ENCODE results near the gene FIBP.
"Not testable (repeated sequence)": the region's sequence is repeated elsewhere in the genome, so short reads cannot be mapped to it uniquely, and the experiment has no call there.

Gene FIBP

GRCh38 chr11:65859812-65860277, 28.4 kb downstream of the FIBP start:
- DNase-seq (ENCODE audit: low read depth): no peak

GRCh38 chr11:65859095-65859811, 29.0 kb downstream of the FIBP start:
- DNase-seq (ENCODE audit: low read depth): peak; percentile 98

GRCh38 chr11:65858681-65859087, 29.6 kb downstream of the FIBP start:
- DNase-seq (ENCODE audit: low read depth): peak; percentile 44

GRCh38 chr11:65857853-65858680, 30.2 kb downstream of the FIBP start, which contains the start of gene CFL1:
CFL1 (minus strand) TSS chr11:65858180; CDS start chr11:65858099, 81 bp downstream.
- peak; percentile 98 for DNase-seq (ENCODE audit: low read depth)

- DNase-seq (ENCODE audit: low read depth): no peak
Observed at GRCh38 chr11:65857500-65857852, 30.8 kb downstream of the FIBP start.

- DNase-seq (ENCODE audit: low read depth): peak; percentile 74
Observed at GRCh38 chr11:65856689-65857499, 31.4 kb downstream of the FIBP start.

GRCh38 chr11:65855927-65856363, 32.3 kb downstream of the FIBP start:
- no peak for DNase-seq (ENCODE audit: low read depth)

GRCh38 chr11:65854852-65855837, 33.1 kb downstream of the FIBP start:
- no peak for DNase-seq (ENCODE audit: low read depth)

- DNase-seq (ENCODE audit: low read depth): no peak
Observed at GRCh38 chr11:65854161-65854592, 34.1 kb downstream of the FIBP start.

- DNase-seq (ENCODE audit: low read depth): no peak
Observed at GRCh38 chr11:65853246-65853979, 34.9 kb downstream of the FIBP start.

- no peak for DNase-seq (ENCODE audit: low read depth)
Observed at GRCh38 chr11:65852508-65853245, 35.6 kb downstream of the FIBP start.

GRCh38 chr11:65851811-65852507, 36.3 kb downstream of the FIBP start:
- no peak for DNase-seq (ENCODE audit: low read depth)

- peak; percentile 46 for DNase-seq (ENCODE audit: low read depth)
Observed at GRCh38 chr11:65851083-65851579, 37.1 kb downstream of the FIBP start.

- DNase-seq (ENCODE audit: low read depth): no peak
Observed at GRCh38 chr11:65850217-65851082, 37.8 kb downstream of the FIBP start.

- DNase-seq (ENCODE audit: low read depth): no peak
Observed at GRCh38 chr11:65849771-65850216, 38.5 kb downstream of the FIBP start.

GRCh38 chr11:65849366-65849765, 38.9 kb downstream of the FIBP start:
- DNase-seq (ENCODE audit: low read depth): no peak

GRCh38 chr11:65848693-65849092, 39.6 kb downstream of the FIBP start:
- not testable (repeated sequence) for DNase-seq (ENCODE audit: low read depth)

- DNase-seq (ENCODE audit: low read depth): no peak
Observed at GRCh38 chr11:65847746-65848145, 40.5 kb downstream of the FIBP start.

Measured in ELR (cell line).